HepG2 (cell line): ENCODE results near the gene SEMA4C.

Experiments used
- CREB1 ChIP-seq, 2 experiments: fragments of 450-650 bp in 1 of 2; IDR thresholded peaks; 2 replicates each; pipeline ENCODE4 v1.6.1; 2016 to 2017; ENCODE audit warnings: control low read depth in 1 of 2, mild to moderate bottlenecking in 1 of 2, missing compliant biosample characterization in 1 of 2, missing genetic modification characterization in 1 of 2
- CTCF ChIP-seq: sonication (generic); formaldehyde crosslinking; IDR thresholded peaks from 2 replicates; pipeline ENCODE4 v1.5.0; 2020; ENCODE audit warnings: mild to moderate bottlenecking, missing genetic modification reagents, moderate library complexity
- MXI1 ChIP-seq: IDR thresholded peaks from 3 replicates; pipeline ENCODE4 v1.6.1; 2012; ENCODE audit warnings: low read depth, low read length, inconsistent platforms, borderline replicate concordance
- NBN ChIP-seq: fragments of 450-650 bp; conservative IDR thresholded peaks from 2 replicates; pipeline ENCODE4 v1.6.1; 2017
- POLR2AphosphoS5 ChIP-seq: IDR thresholded peaks from 2 replicates; pipeline ENCODE4 v1.6.1; 2012; ENCODE audit warnings: low read depth, low read length
- UBTF ChIP-seq: sonication (generic); formaldehyde crosslinking; IDR thresholded peaks from 2 replicates; pipeline ENCODE4 v1.4.0; 2020; ENCODE audit warnings: mild to moderate bottlenecking, missing genetic modification reagents
- ZFP37 ChIP-seq: sonication (generic); formaldehyde crosslinking; IDR thresholded peaks from 2 replicates; pipeline ENCODE4 v1.4.0; 2020; ENCODE audit warnings: missing genetic modification reagents, borderline replicate concordance
- ZNF609 ChIP-seq: sonication (generic); formaldehyde crosslinking; IDR thresholded peaks from 2 replicates; pipeline ENCODE4 v1.4.0; 2020; ENCODE audit warnings: mild to moderate bottlenecking, missing genetic modification reagents, borderline replicate concordance
- TF ChIP-seq, protein P1 (sequence below): sonication (generic); formaldehyde crosslinking; IDR thresholded peaks from 2 replicates; pipeline ENCODE4 v1.5.1; 2020; ENCODE audit warnings: missing genetic modification reagents, mild to moderate bottlenecking, borderline replicate concordance

DNA sequence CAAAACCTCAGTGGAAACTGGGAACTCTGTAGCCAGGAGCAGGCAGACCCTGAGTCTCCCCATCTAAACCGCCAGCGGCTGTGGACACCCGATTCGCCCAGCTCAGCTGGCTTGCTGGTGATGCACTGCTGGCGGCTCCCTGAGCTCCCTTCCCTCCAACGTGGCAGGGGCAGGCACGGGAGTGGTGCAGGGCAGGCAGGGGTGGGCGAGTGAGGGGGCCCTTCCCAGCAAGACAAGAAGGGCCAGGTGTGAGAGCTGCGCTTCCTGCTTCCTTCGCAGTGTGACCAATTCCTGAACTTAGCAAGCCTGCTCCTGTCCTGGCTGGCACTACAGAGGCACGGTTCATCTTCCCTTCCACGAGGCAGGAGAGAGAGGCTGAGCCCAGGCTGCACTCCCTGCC is 12.3 kb upstream of the SEMA4C start:
- TF ChIP-seq ZFP37 (CRISPR knock-in tag) (no peak), CTCF (CRISPR knock-in tag) (no peak), MXI1 (no peak), POLR2AphosphoS5 (no peak), ZNF609 (CRISPR knock-in tag) (no peak), CREB1 (IDR thresholded peaks at IDR 0.05) (no peak), CREB1 (CRISPR knock-in tag; IDR thresholded peaks at IDR 0.05) (no peak), NBN (no peak), UBTF (CRISPR knock-in tag) (no peak)
- TF ChIP-seq, protein P1, sequence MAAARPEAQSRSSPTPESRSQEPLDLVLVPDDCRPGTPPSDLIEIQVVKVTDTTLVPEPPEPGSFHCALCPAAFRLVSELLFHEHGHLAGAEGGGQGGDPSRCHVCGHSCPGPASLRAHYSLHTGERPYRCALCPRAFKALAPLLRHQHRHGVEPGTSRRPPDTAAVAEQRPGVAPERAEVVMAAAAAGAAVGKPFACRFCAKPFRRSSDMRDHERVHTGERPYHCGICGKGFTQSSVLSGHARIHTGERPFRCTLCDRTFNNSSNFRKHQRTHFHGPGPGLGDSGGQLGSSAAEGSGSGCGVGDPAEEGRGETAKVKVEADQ = no peak
